Liver (tissue), 3 donors: ENCODE measurements around the gene HSFX4.

ENCODE experiments used
- ATF3 ChIP-seq: IDR thresholded peaks from 2 replicates; pipeline ENCODE4 v1.6.1; 2016; ENCODE audit warnings: antibody characterized with exemption
- EGR1 ChIP-seq, 2 donors: IDR thresholded peaks; 2 replicates each; pipeline ENCODE4 v1.6.1; 2016 to 2018; ENCODE audit warnings: antibody characterized with exemption in 2 of 2, low read depth in 2 of 2
- FOXA1 ChIP-seq: IDR thresholded peaks from 2 replicates; pipeline ENCODE4 v1.6.1; 2016; ENCODE audit warnings: antibody characterized with exemption
- HNF4G ChIP-seq: IDR thresholded peaks from 2 replicates; pipeline ENCODE4 v1.6.1; 2016; ENCODE audit warnings: antibody characterized with exemption
- JUND ChIP-seq, 2 donors: IDR thresholded peaks; 2 replicates each; pipeline ENCODE4 v1.6.1; 2016; ENCODE audit warnings: antibody characterized with exemption in 2 of 2
- MAX ChIP-seq: IDR thresholded peaks from 2 replicates; pipeline ENCODE4 v1.6.1; 2016; ENCODE audit warnings: antibody characterized with exemption
- RAD21 ChIP-seq, 2 donors: IDR thresholded peaks; 2 replicates each; pipeline ENCODE4 v1.6.1; 2016; ENCODE audit warnings: antibody characterized with exemption in 2 of 2, mild to moderate bottlenecking in 2 of 2
- RXRA ChIP-seq, 2 donors: IDR thresholded peaks; 2 replicates each; pipeline ENCODE4 v1.6.1; 2017 to 2018; ENCODE audit warnings: antibody characterized with exemption in 2 of 2, mild to moderate bottlenecking in 1 of 2
- TAF1 ChIP-seq: conservative IDR thresholded peaks from 2 replicates; pipeline ENCODE4 v1.6.1; 2016; ENCODE audit warnings: antibody characterized with exemption, mild to moderate bottlenecking
- YY1 ChIP-seq: IDR thresholded peaks from 2 replicates; pipeline ENCODE4 v1.6.1; 2016; ENCODE audit warnings: antibody characterized with exemption, mild to moderate bottlenecking
- TF ChIP-seq, protein P1 (sequence below): fragments of 150-350 bp; IDR thresholded peaks from 2 replicates; pipeline ENCODE4 v1.5.1; 2017; ENCODE audit warnings: improper control_type of control experiment, low read depth, low read length; ENCODE audit not compliant: missing input control
- donor health status: healthy.
- donor health status: healthy.

DNA sequence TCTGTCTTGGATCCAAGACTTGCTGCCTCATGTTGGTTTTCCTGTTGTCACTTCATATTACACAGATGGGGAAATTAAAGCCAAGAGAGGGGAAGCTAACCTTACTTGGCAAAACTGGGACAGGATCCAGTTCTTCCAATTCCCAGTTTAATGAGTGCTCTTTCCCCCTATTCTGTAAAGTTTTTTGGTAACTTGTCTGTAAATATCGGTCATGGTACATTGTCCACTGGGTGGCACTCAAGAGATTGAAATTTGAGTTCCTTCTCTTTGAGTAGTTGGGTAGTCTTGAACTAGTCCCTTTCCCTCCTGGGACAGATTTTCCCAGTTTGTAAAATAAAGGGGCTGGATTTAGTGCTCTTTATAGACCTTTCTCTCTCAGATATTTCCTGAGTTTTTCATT is 21.3 kb downstream of the HSFX4 start:
- TF ChIP-seq, protein P1, sequence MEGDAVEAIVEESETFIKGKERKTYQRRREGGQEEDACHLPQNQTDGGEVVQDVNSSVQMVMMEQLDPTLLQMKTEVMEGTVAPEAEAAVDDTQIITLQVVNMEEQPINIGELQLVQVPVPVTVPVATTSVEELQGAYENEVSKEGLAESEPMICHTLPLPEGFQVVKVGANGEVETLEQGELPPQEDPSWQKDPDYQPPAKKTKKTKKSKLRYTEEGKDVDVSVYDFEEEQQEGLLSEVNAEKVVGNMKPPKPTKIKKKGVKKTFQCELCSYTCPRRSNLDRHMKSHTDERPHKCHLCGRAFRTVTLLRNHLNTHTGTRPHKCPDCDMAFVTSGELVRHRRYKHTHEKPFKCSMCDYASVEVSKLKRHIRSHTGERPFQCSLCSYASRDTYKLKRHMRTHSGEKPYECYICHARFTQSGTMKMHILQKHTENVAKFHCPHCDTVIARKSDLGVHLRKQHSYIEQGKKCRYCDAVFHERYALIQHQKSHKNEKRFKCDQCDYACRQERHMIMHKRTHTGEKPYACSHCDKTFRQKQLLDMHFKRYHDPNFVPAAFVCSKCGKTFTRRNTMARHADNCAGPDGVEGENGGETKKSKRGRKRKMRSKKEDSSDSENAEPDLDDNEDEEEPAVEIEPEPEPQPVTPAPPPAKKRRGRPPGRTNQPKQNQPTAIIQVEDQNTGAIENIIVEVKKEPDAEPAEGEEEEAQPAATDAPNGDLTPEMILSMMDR = peak; percentile 32
- TF ChIP-seq YY1 = no peak
- TF ChIP-seq ATF3 = no peak
- no peak for TF ChIP-seq MAX
- TF ChIP-seq JUND (IDR thresholded peaks at IDR 0.05) = no peak
- no peak for TF ChIP-seq EGR1 (IDR thresholded peaks at IDR 0.05; ENCODE audit: low read depth in 2 of 2)
- no peak for TF ChIP-seq TAF1
- no peak for TF ChIP-seq FOXA1
- TF ChIP-seq RXRA (IDR thresholded peaks at IDR 0.05) = no peak
- no peak for TF ChIP-seq HNF4G
- peak; percentile 62 to 77 for TF ChIP-seq RAD21 (IDR thresholded peaks at IDR 0.05)
